ENCODE results near the gene ARHGAP6.

ARHGAP6 gene

GRCh38 chrX:11424903-11425674 lies 240.6 kb downstream of the ARHGAP6 start:
- no peak for DNase-seq (ENCODE audit: low spot score)

GRCh38 chrX:11423949-11424348 lies 241.8 kb downstream of the ARHGAP6 start:
- no peak for DNase-seq (ENCODE audit: low spot score)

GRCh38 chrX:11423362-11423818 lies 242.3 kb downstream of the ARHGAP6 start:
- DNase-seq (ENCODE audit: low spot score), result no peak

GRCh38 chrX:11422525-11422857 lies 243.2 kb downstream of the ARHGAP6 start:
- no peak for DNase-seq (ENCODE audit: low spot score)

GRCh38 chrX:11421805-11422524 lies 243.8 kb downstream of the ARHGAP6 start:
- DNase-seq (ENCODE audit: low spot score), result no peak

GRCh38 chrX:11420851-11421250 lies 244.9 kb downstream of the ARHGAP6 start:
- DNase-seq (ENCODE audit: low spot score), result no peak

- DNase-seq (ENCODE audit: low spot score), result no peak
Measured at GRCh38 chrX:11419102-11419501, 246.6 kb downstream of the ARHGAP6 start.

- no peak for DNase-seq (ENCODE audit: low spot score)
Measured at GRCh38 chrX:11416600-11416999, 249.1 kb downstream of the ARHGAP6 start.

GRCh38 chrX:11414091-11414490 lies 251.6 kb downstream of the ARHGAP6 start:
- no peak for DNase-seq (ENCODE audit: low spot score)

GRCh38 chrX:11412715-11413623 lies 252.8 kb downstream of the ARHGAP6 start:
- DNase-seq (ENCODE audit: low spot score), result no peak

GRCh38 chrX:11409957-11410356 lies 255.8 kb downstream of the ARHGAP6 start:
- DNase-seq (ENCODE audit: low spot score), result no peak

- DNase-seq (ENCODE audit: low spot score), result no peak
Measured at GRCh38 chrX:11408783-11409182, 256.9 kb downstream of the ARHGAP6 start.

- DNase-seq (ENCODE audit: low spot score), result no peak
Measured at GRCh38 chrX:11408109-11408405, 257.7 kb downstream of the ARHGAP6 start.

- no peak for DNase-seq (ENCODE audit: low spot score)
Measured at GRCh38 chrX:11407331-11408108, 258.2 kb downstream of the ARHGAP6 start.

GRCh38 chrX:11406109-11406765 lies 259.5 kb downstream of the ARHGAP6 start:
- no peak for DNase-seq (ENCODE audit: low spot score)

GRCh38 chrX:11403631-11404030 lies 262.1 kb downstream of the ARHGAP6 start:
- DNase-seq (ENCODE audit: low spot score), result no peak

GRCh38 chrX:11401966-11402365 lies 263.8 kb downstream of the ARHGAP6 start:
- DNase-seq (ENCODE audit: low spot score), result no peak

- DNase-seq (ENCODE audit: low spot score), result no peak
Measured at GRCh38 chrX:11399489-11400094, 266.1 kb downstream of the ARHGAP6 start.

- DNase-seq (ENCODE audit: low spot score), result no peak
Measured at GRCh38 chrX:11398785-11399184, 266.9 kb downstream of the ARHGAP6 start.

GRCh38 chrX:11398139-11398538 lies 267.6 kb downstream of the ARHGAP6 start:
- DNase-seq (ENCODE audit: low spot score), result no peak

GRCh38 chrX:11397680-11398079 lies 268.0 kb downstream of the ARHGAP6 start:
- no peak for DNase-seq (ENCODE audit: low spot score)

Measured in ecto neural progenitor cell (in vitro differentiated cells).